ENCODE measurements around the gene IDI1.

IDI1 gene

GRCh38 chr10:1063232-1063865, 14.4 kb upstream of the IDI1 start:
- in situ Hi-C loops (cut with HindIII; ENCODE audit: low sequenced_read_pairs) = no loop called here
- no peak for DNase-seq (ENCODE audit: low read depth, low spot score)
- no peak overlapping the region for H3K4me3 ChIP-seq (ENCODE audit: low read depth, low read length)
- no peak for TF ChIP-seq CTCF (IDR thresholded peaks at IDR 0.05; ENCODE audit: low read depth, low read length)

GRCh38 chr10:1061930-1062774, 13.2 kb upstream of the IDI1 start:
- TF ChIP-seq CTCF (IDR thresholded peaks at IDR 0.05; ENCODE audit: low read depth, low read length) = no peak
- H3K4me3 ChIP-seq (ENCODE audit: low read depth, low read length) = no peak overlapping the region
- peak; percentile 23 for DNase-seq (ENCODE audit: low read depth, low spot score)
- in situ Hi-C loops (cut with HindIII; ENCODE audit: low sequenced_read_pairs) = no loop called here

- DNase-seq (ENCODE audit: low read depth, low spot score) = no peak
- no peak overlapping the region for H3K4me3 ChIP-seq (ENCODE audit: low read depth, low read length)
- in situ Hi-C loops (cut with HindIII; ENCODE audit: low sequenced_read_pairs) = no loop called here
- no peak for TF ChIP-seq CTCF (IDR thresholded peaks at IDR 0.05; ENCODE audit: low read depth, low read length)
These were observed 11.0 kb upstream of the IDI1 start for GRCh38 chr10:1059902-1060301.

GRCh38 chr10:1058017-1058416, 9.1 kb upstream of the IDI1 start:
- no peak for TF ChIP-seq CTCF (IDR thresholded peaks at IDR 0.05; ENCODE audit: low read depth, low read length)
- no peak overlapping the region for H3K4me3 ChIP-seq (ENCODE audit: low read depth, low read length)
- DNase-seq (ENCODE audit: low read depth, low spot score) = no peak
- in situ Hi-C loops (cut with HindIII; ENCODE audit: low sequenced_read_pairs) = no loop called here

GRCh38 chr10:1057106-1057657, 8.3 kb upstream of the IDI1 start:
- in situ Hi-C loops (cut with HindIII; ENCODE audit: low sequenced_read_pairs) = no loop called here
- peak overlapping the region; percentile 94 for H3K4me3 ChIP-seq (ENCODE audit: low read depth, low read length)
- no peak for DNase-seq (ENCODE audit: low read depth, low spot score)
- TF ChIP-seq CTCF (IDR thresholded peaks at IDR 0.05; ENCODE audit: low read depth, low read length) = no peak

GRCh38 chr10:1056326-1057105, 7.6 kb upstream of the IDI1 start, which contains the start of gene WDR37:
TSS of gene WDR37 (plus strand) at chr10:1056385. CDS start at chr10:1072156, 15,771 bp downstream.
- in situ Hi-C loops (cut with HindIII; ENCODE audit: low sequenced_read_pairs) = no loop called here
- peak; percentile 91 for DNase-seq (ENCODE audit: low read depth, low spot score)
- TF ChIP-seq CTCF (IDR thresholded peaks at IDR 0.05; ENCODE audit: low read depth, low read length) = no peak
- H3K4me3 ChIP-seq (ENCODE audit: low read depth, low read length) = peak within 1 kb of the TSS; percentile 94
